Measurements from ENCODE around the gene CTPS1. TPM values are rescaled to one million over a fixed set of nuclear protein-coding genes. Genes with fewer than 3 reads are reported as not detected.

Gene CTPS1
- 23.5 TPM for total RNA-seq

- ATAC-seq (peak; percentile 96), DNase-seq (ENCODE audit: low spot score) (peak; percentile 99)
- intact Hi-C loops (cut with DNase I), result no loop called here
Measured at GRCh38 chr1:40979241-40980067, at the start of gene CTPS1. CTPS1 (plus strand) TSS chr1:40979696; CDS start chr1:40983291, 3,595 bp downstream.

DNA sequence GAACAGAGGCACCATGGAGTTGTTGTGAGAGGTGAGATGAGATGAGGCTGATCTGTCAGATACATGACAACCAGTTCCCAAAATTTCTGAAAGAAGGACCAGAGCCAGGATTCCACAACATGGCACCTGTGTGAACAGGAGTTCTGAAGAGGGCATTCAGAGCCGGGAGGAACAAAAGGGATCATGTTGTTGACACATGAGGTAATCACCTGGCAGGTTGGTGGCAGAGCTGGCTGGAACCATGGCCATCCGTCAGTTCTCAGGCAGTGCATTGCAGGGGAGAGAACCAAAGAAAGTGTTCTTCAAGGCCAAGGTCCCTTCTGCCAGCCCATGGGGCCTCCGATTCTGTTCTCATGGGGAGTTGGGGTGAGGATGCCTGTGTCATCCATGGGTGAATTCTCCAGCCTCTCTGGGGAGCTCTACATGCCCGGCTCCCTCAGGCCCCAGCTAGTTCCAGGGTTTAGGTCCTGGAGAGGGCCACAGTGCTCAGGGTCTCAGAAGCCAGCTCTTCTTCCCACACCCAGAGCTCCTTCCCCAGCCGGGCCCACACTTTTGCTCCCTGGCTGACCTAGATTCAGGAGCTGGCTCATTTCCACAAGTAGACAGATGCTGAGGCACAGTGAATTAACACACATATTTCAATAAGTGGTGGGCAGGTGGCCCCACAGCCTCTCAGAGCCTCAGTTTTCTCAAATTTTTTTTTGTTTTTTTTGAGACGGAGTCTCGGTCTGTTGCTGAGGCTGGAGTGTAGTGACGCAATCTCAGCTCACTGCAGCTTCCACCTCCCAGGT, 49.1 kb upstream of the CTPS1 start:
- DNase-seq (ENCODE audit: low spot score) (no peak), ATAC-seq (no peak)
- intact Hi-C loops (cut with DNase I), result no loop called here

- ATAC-seq, result no peak
- DNase-seq (ENCODE audit: low spot score), result no peak
- intact Hi-C loops (cut with DNase I), result no loop called here
Measured at GRCh38 chr1:40931601-40932000, 47.9 kb upstream of the CTPS1 start.

DNA sequence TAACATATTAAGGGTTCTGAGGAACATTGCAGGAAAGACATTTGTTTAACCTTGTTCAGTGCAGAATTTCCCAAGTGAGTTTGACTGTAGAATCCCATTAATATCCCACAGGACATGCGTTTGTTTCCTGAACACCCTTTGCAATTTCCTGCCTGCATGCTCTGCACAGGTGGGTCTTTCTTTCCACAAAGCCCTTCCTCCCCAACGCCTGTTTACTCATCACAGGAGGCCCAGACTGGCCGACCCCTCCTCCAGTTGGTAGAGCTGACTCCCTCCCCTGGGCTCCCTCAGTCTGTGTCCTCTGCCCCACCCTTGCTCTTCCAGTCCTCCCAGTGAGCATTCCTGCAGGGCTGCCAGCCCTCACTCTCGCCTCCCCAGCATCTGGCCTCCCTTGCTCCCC, 47.5 kb upstream of the CTPS1 start:
- intact Hi-C loops (cut with DNase I), result no loop called here
- no peak for ATAC-seq
- DNase-seq (ENCODE audit: low spot score), result no peak

DNA sequence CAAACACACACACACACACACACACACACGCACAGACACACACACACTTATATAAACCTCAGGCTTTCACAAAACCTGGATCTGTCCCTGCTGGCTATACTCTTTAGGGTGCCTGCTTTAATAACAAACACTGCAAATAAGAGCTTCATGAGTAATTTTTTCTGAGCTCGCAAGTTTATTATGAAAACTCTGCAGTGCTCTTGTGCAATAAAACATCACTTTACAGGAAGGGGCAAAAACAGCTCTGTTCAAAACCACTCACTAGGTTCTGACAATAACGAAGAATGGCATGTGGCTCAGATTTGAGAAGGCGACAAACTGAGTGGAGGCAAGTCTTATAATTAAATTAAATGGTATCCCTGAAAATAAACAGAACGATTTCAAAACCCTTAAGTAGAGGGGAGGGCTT, 42.6 kb upstream of the CTPS1 start:
- ATAC-seq (no peak), DNase-seq (ENCODE audit: low spot score) (peak; percentile 8)
- intact Hi-C loops (cut with DNase I), result no loop called here

GRCh38 chr1:40938393-40938792, 41.1 kb upstream of the CTPS1 start:
- DNase-seq (ENCODE audit: low spot score), result peak; percentile 35
- intact Hi-C loops (cut with DNase I), result no loop called here
- ATAC-seq, result no peak

DNA sequence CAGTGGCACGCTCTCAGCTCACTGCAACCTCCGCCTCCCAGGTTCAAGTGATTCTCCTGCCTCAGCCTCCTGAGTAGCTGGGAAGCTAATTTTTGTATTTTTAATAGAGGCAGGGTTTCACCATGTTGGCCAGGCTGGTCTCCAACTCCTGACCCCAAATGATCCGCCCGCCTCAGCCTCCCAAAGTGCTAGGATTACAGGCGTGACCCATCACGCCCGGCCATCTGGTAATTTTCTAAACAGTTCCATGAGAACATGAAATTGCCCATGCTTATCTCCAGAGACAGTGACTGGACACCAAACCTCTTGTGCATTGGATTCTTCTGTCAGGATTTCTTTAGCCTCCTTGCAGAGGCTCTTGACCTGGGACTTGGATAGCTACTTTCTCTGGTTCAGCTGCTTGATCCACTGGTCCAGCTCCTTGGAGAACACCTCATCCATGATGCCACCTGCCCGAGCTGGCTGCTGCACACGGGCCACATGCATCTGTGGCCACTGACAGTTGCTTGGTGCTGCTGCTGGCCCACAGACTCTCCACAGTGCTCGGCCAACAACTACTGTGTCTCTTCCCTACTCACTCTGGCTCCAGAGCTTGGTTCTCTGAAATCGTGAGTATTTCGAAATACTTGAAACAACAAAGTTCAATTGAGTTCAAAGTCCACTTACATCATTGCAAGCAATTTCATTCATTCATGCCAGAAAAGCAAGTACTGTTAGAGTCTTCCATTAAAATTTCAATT, 40.0 kb upstream of the CTPS1 start:
- peak; percentile 59 for DNase-seq (ENCODE audit: low spot score)
- peak; percentile 97 for ATAC-seq
- intact Hi-C loops (cut with DNase I), result no loop called here

DNA sequence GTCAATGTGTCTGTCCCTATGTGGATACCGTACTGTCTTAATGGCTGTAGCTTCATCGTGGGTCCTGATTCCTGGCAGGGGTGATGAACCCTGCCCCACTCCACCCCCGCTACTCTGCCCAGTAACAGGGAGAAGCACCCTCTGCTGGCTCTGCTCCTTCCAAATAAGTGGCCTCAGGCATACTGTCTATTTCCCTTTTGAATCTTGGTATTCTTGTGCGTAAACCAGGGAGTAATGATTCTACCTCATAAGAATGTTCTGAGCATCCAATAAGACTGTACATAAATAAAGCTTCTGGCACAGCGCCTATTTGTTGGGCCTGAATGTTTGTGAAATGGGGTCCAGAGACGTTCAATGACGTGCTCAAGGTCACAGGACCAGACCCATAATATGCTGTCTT, 35.2 kb upstream of the CTPS1 start:
- intact Hi-C loops (cut with DNase I), result no loop called here
- DNase-seq (ENCODE audit: low spot score) (peak; percentile 26), ATAC-seq (peak; percentile 16)

GRCh38 chr1:40944841-40945430, 34.6 kb upstream of the CTPS1 start:
- DNase-seq (ENCODE audit: low spot score) (peak; percentile 14), ATAC-seq (peak; percentile 75)
- intact Hi-C loops (cut with DNase I), result no loop called here

DNA sequence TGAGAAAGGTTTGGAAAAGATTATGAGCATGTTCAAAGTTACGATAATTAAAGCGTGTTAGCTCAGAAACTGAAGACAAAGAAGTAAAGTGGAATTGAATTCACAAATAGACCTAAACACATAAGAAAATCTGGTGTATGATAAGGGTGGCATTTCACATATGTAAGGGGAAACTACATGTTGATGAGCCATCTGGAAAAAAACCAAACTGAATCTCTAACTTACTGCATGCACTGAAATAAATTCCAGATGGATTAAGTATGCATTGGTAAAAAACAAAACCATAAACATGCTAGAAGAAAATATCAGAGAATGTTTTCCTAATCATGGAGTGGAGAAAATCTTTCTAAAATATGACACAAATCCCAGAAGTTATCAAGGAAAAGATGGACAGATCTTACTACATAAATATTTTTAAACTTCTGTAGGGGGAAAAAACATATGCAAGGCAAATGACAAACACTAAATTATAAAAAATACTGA, 34.0 kb upstream of the CTPS1 start:
- intact Hi-C loops (cut with DNase I), result no loop called here
- no peak for ATAC-seq
- DNase-seq (ENCODE audit: low spot score), result no peak

GRCh38 chr1:40948741-40949443, 30.6 kb upstream of the CTPS1 start:
- no peak for ATAC-seq
- peak; percentile 66 for DNase-seq (ENCODE audit: low spot score)
- intact Hi-C loops (cut with DNase I), result no loop called here

DNA sequence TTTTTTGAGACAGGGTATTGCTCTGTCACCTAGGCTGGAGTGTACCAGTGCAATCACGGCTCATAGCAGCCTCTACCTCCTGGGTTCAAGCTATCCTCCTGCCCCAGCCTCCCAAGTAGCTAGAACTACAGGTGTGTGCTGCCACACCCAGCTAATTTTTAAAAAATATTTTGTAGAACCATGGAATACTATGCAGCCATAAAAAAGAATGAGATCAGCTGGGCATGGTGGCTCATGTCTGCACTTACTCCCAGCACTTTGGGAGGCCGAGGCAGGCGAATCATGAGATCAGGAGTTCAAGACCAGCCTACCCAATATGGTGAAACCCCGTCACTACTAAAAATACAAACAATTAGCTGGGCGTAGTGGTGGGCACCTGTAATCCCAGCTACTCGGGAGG, 29.9 kb upstream of the CTPS1 start:
- ATAC-seq (no peak), DNase-seq (ENCODE audit: low spot score) (no peak)
- intact Hi-C loops (cut with DNase I), result no loop called here

- DNase-seq (ENCODE audit: low spot score), result peak; percentile 82
- intact Hi-C loops (cut with DNase I), result loop anchor here (2.0 kb wide), 1 partner anchor 101 kb away; no protein-coding TSS in a partner anchor
- peak; percentile 84 for ATAC-seq
Measured at GRCh38 chr1:40951943-40952743, 27.4 kb upstream of the CTPS1 start.

GRCh38 chr1:40952744-40953315, 26.7 kb upstream of the CTPS1 start:
- DNase-seq (ENCODE audit: low spot score) (no peak), ATAC-seq (no peak)
- intact Hi-C loops (cut with DNase I), result loop anchor here (2.0 kb wide), 1 partner anchor 102 kb away; no protein-coding TSS in a partner anchor

DNA sequence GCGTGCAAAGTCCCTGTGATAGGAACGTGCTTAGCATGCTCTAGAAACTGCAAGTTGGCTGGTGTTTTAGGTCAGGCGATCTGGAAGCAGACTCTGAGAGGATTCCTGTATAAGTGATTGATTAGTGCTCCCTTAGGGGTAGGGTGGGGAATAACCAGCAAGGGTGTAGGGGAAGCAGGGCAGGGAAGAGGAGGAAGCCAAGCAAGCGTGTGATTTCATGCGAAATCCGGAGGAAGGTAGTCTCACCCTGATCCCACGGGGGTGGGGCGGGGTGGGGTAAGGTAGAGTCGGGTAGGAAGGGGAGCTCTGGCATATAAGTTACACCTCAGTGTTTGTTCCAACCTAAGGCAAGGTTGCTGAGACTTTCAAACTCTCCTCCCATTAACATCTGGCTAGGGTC, 24.9 kb upstream of the CTPS1 start:
- DNase-seq (ENCODE audit: low spot score) (no peak), ATAC-seq (no peak)
- intact Hi-C loops (cut with DNase I), result no loop called here

DNA sequence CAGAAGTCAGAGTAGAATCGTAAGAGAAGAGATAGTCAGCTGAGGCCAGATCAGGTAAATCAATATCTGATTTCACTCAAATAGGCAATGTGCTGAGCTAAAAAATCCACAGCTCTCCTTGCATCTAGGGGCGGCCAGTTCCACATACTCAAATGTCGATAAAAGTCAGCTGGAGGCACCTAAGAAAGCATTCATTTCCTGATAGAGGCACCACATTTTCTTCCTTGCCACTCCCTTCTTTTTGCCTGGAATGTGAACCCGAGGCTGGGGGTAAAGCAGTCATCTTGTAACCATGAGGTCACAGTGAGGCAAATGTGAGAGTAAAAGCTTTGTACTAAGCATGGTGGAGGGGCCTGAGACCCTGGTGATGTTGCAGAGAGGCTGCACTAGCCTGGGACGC, 24.2 kb upstream of the CTPS1 start:
- ATAC-seq, result no peak
- intact Hi-C loops (cut with DNase I), result no loop called here
- no peak for DNase-seq (ENCODE audit: low spot score)

GRCh38 chr1:40956407-40956806, 23.1 kb upstream of the CTPS1 start:
- intact Hi-C loops (cut with DNase I), result no loop called here
- DNase-seq (ENCODE audit: low spot score) (no peak), ATAC-seq (no peak)
